Astrocyte (in vitro differentiated cells and primary cell): ENCODE results near the gene AP1G2.

Experiments
- CTCF ChIP-seq: IDR thresholded peaks from 2 replicates; pipeline ENCODE4 v1.5.1; 2011; ENCODE audit warnings: low read depth, mild to moderate bottlenecking, inconsistent platforms, low read length, moderate library complexity; ENCODE audit not compliant: insufficient read depth
- EZH2 ChIP-seq: IDR thresholded peaks from 2 replicates; pipeline ENCODE4 v1.6.1; 2012; ENCODE audit warnings: mild to moderate bottlenecking, low read length, inconsistent platforms; ENCODE audit not compliant: insufficient read depth

DNA sequence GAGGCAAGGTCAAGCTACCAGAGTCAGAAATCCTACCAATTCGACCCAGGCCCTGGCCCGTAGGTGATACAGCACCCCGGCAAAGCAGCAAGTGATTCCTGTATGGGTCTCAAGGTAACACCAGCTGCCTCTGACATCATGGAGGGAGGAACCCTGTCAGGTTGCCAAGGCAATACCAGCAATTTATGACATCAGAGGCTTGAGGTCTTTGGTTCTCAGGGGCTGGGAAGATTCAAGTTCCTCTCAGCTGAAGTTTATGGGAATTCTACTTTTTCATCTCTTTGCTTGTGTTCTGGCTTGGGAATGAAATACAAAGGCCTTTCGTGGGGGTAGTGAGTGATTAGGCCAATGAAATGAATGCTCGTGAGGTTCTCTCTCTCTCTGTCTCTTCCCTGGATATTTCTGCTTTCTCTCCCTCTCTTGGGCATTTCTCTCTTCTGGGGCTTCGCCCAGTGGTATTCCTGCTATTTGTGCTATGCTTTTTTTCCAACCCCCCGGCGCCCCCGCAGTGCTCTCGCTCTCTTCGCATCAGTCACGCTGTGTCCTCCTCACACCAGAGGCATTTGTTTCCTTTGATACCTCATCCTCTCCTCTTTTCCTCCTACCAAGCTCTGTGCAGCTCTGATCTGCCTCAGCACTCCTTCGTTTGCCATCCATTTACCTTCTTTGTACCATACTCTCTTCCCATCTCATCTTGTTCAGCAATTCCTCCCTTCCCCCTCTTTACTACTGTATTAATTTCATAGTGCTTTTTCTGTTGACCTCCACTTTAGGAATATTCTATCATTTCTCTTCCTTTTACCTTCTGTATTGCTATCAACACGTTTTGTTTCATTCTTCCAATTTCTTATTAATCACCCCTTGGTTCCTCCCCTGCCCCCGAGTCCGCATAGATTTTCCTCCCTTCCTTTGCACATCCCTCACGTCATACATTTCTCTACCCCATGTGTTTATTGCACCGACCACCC is 19.0 kb downstream of the AP1G2 start:
- TF ChIP-seq CTCF = no peak
- no peak for TF ChIP-seq EZH2
